ENCODE measurements around the gene LRP1B. TPM values are rescaled to one million over a fixed set of nuclear protein-coding genes. Genes with fewer than 3 reads are reported as not detected.
"Not testable (repeated sequence)": the region's sequence is repeated elsewhere in the genome, so short reads cannot be mapped to it uniquely, and the experiment has no call there.

Gene LRP1B
- total RNA-seq, 2 experiments from 2014 or later = not detected

DNA sequence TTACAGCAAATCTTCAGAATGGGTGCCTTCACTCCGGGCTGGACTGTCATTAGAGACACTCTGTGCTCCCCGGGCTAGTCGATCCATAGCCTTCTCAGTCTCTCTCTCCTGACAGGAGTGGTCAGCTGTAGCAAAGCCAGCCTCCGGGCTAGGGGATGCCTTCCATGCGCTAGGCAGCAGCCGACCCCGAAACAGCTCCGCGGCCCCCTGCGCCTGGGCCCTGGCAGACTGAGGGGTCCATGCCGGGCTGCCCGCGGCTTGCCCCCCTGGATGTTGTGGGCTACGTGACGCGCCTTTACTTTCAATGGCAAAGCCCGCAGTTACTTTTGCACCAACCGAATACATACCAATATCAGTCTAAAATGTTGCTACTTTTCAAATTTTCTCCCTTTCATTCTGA lies 1447.2 kb downstream of the LRP1B start:
- H3K9me3 Mint-ChIP-seq (ENCODE audit: insufficient read depth) = no peaks in the 10 kb centered on the region
- ChIA-PET CTCF (no interaction called here), POLR2A (no interaction called here)
- no peak overlapping the region for H3K4me3 Mint-ChIP-seq
- DNase-seq = no peak
- H3K27ac Mint-ChIP-seq = no peak overlapping the region
- no peaks in the 10 kb centered on the region for H3K4me1 Mint-ChIP-seq (ENCODE audit: low read depth)
- H3K27me3 Mint-ChIP-seq (ENCODE audit: low read depth) = no peaks in the 10 kb centered on the region
- no peaks in the 10 kb centered on the region for H3K36me3 Mint-ChIP-seq (ENCODE audit: low read depth)
- no peak for ATAC-seq

DNA sequence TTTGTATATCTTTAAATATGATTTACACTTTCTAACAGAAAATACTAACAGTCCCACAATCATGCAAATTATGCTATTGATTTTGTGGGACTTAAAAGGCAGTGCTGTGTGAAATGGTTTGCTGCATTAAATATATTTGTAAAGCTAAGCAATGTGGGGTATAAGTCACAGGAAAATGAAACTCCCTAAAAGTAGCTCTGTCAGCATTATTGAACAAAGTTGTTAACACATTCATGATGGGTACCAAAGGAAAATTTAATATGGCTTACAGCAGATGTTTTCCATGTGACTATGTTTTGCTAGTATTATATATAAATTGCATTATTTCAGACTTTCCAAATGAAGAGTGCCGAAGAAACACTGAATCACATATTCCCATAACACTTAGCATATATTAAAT lies 1450.0 kb downstream of the LRP1B start:
- H3K4me3 Mint-ChIP-seq = no peak overlapping the region
- DNase-seq (no peak), ATAC-seq (no peak)
- no peaks in the 10 kb centered on the region for H3K27me3 Mint-ChIP-seq (ENCODE audit: low read depth)
- H3K36me3 Mint-ChIP-seq (ENCODE audit: low read depth) = no peaks in the 10 kb centered on the region
- H3K9me3 Mint-ChIP-seq (ENCODE audit: insufficient read depth) = peaks cover 6% of the 10 kb centered on the region
- CTCF ChIA-PET = no interaction called here
- no peak overlapping the region for H3K27ac Mint-ChIP-seq
- POLR2A ChIA-PET = no interaction called here
- no peaks in the 10 kb centered on the region for H3K4me1 Mint-ChIP-seq (ENCODE audit: low read depth)

DNA sequence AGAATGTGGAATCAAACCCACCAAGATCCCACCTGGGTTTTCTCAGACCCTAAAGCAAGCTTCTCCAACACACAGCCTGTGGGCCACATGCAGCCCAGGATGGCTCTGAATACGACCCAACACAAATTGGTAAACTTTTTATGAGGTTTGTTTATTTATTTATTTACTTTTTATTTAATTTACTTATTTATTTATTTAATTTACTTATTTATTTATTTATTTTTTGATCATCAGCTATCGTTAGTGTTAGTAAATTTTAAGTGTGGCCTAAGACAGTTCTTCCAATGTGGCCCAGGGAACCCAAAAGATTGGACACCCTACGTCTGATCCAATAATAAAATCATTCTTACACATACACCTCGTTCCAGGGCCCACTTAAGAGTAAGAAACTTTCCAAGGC lies 1451.1 kb downstream of the LRP1B start:
- DNase-seq (no peak), ATAC-seq (no peak)
- no peak overlapping the region for H3K4me3 Mint-ChIP-seq
- peaks cover 6% of the 10 kb centered on the region for H3K9me3 Mint-ChIP-seq (ENCODE audit: insufficient read depth)
- no peaks in the 10 kb centered on the region for H3K4me1 Mint-ChIP-seq (ENCODE audit: low read depth)
- H3K27ac Mint-ChIP-seq = no peak overlapping the region
- ChIA-PET CTCF (no interaction called here), POLR2A (no interaction called here)
- H3K27me3 Mint-ChIP-seq (ENCODE audit: low read depth) = no peaks in the 10 kb centered on the region
- H3K36me3 Mint-ChIP-seq (ENCODE audit: low read depth) = no peaks in the 10 kb centered on the region

- ChIA-PET POLR2A (no interaction called here), CTCF (no interaction called here)
- Mint-ChIP-seq H3K4me1 (ENCODE audit: low read depth) (no peaks in the 10 kb centered on the region), H3K4me3 (no peak overlapping the region), H3K9me3 (ENCODE audit: insufficient read depth) (peaks cover 17% of the 10 kb centered on the region), H3K27ac (no peak overlapping the region), H3K27me3 (ENCODE audit: low read depth) (no peaks in the 10 kb centered on the region), H3K36me3 (ENCODE audit: low read depth) (no peaks in the 10 kb centered on the region)
- ATAC-seq = no peak
- DNase-seq = no peak
Observed at GRCh38 chr2:140669911-140670310, 1460.9 kb downstream of the LRP1B start.

GRCh38 chr2:140667203-140667602 lies 1463.6 kb downstream of the LRP1B start:
- peaks cover 7% of the 10 kb centered on the region for H3K9me3 Mint-ChIP-seq (ENCODE audit: insufficient read depth)
- H3K4me3 Mint-ChIP-seq = no peak overlapping the region
- ChIA-PET CTCF (no interaction called here), POLR2A (no interaction called here)
- ATAC-seq (no peak), DNase-seq (no peak)
- no peaks in the 10 kb centered on the region for H3K4me1 Mint-ChIP-seq (ENCODE audit: low read depth)
- H3K27ac Mint-ChIP-seq = no peak overlapping the region
- H3K36me3 Mint-ChIP-seq (ENCODE audit: low read depth) = no peaks in the 10 kb centered on the region
- no peaks in the 10 kb centered on the region for H3K27me3 Mint-ChIP-seq (ENCODE audit: low read depth)

DNA sequence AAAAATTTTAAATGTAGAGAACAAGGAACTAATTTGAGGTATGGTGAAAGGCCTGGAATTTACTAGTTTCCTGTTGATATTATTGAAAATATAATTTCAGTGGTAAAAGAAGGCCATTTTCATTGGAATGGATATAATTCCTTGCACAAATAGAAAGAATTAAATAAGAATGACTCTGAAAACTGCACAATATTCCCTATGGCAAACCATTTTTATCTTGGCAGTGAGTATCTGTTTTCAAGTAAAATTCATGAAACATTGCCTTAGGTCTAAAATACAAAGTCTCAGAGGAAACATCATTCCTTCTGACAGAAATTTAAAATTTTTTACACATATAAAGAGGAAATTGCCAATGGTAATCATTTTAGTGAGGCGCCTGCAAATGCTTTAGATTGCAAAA lies 1468.3 kb downstream of the LRP1B start:
- no peaks in the 10 kb centered on the region for H3K9me3 Mint-ChIP-seq (ENCODE audit: insufficient read depth)
- ChIA-PET CTCF (no interaction called here), POLR2A (no interaction called here)
- H3K27me3 Mint-ChIP-seq (ENCODE audit: low read depth) = no peaks in the 10 kb centered on the region
- ATAC-seq (no peak), DNase-seq (no peak)
- no peaks in the 10 kb centered on the region for H3K4me1 Mint-ChIP-seq (ENCODE audit: low read depth)
- no peak overlapping the region for H3K27ac Mint-ChIP-seq
- H3K4me3 Mint-ChIP-seq = no peak overlapping the region
- no peaks in the 10 kb centered on the region for H3K36me3 Mint-ChIP-seq (ENCODE audit: low read depth)

DNA sequence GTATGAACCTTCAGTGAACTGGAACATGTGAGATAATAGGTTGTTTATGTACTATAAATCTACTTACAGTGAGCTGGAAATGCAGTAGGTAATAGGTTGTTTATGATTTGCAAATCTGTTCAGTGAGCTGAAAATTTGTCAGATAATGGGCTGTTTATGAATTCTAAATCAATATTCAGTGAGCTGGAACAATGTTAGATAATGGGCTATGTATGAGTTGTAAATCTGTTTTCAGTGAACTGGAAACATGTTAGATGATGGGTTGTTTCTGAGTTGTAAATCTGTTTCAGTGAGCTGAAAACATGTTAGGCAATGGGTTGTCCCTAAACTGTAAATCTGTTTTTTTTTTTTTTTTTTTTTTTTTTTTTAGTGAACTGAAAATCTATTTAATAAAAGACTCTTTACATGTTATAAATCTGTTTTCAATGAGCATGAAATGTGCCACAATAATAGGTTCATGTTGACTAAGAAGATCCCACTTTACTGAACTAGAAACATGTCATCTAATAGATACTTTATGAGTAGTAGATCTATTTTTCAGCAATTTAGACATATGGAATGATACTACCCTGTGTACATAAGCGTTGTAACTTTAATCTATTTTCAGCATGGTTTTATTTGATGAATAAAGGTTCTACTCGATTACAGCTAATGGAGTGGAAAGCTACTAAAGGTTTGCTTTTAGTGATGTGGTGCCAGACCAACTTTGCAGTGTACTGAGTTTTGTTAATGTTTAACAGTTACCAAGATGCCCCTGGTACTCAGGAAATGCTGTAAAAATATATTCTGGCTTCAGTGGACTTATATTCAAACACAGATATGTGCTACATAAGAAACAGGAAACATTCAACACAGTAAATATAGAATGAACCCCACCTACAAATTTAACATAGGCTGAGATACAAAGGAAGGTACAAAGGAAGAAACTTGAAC lies 1471.8 kb downstream of the LRP1B start:
- no peaks in the 10 kb centered on the region for H3K36me3 Mint-ChIP-seq (ENCODE audit: low read depth)
- ATAC-seq (no peak), DNase-seq (no peak)
- no peak overlapping the region for H3K27ac Mint-ChIP-seq
- no peaks in the 10 kb centered on the region for H3K27me3 Mint-ChIP-seq (ENCODE audit: low read depth)
- ChIA-PET CTCF (no interaction called here), POLR2A (no interaction called here)
- no peak overlapping the region for H3K4me3 Mint-ChIP-seq
- H3K9me3 Mint-ChIP-seq (ENCODE audit: insufficient read depth) = peaks cover 4% of the 10 kb centered on the region
- no peaks in the 10 kb centered on the region for H3K4me1 Mint-ChIP-seq (ENCODE audit: low read depth)

GRCh38 chr2:140657657-140658056 lies 1473.2 kb downstream of the LRP1B start:
- no peaks in the 10 kb centered on the region for H3K4me1 Mint-ChIP-seq (ENCODE audit: low read depth)
- DNase-seq (no peak), ATAC-seq (no peak)
- ChIA-PET CTCF (no interaction called here), POLR2A (no interaction called here)
- no peak overlapping the region for H3K4me3 Mint-ChIP-seq
- H3K36me3 Mint-ChIP-seq (ENCODE audit: low read depth) = no peaks in the 10 kb centered on the region
- no peaks in the 10 kb centered on the region for H3K27me3 Mint-ChIP-seq (ENCODE audit: low read depth)
- H3K9me3 Mint-ChIP-seq (ENCODE audit: insufficient read depth) = peaks cover 4% of the 10 kb centered on the region
- no peak overlapping the region for H3K27ac Mint-ChIP-seq

DNA sequence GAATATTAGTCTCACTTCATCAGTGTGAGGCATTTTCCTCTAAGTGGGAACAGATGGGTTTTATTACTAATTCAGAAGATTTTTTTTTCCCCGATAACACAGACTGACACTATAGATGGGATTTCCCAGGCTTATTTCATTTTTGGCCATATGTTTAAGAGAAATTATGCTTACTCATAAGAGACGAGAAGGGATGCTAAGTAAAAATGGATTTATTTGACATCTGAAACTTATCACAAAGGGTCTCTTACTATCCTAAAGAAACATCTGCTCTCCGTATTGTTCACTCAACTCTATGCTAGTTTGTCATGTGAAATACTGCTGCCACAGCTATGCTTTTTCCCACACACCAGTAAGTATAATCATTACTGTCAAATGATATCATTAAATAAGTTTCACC lies 1476.3 kb downstream of the LRP1B start:
- Mint-ChIP-seq H3K36me3 (ENCODE audit: low read depth) (no peaks in the 10 kb centered on the region), H3K27me3 (ENCODE audit: low read depth) (no peaks in the 10 kb centered on the region), H3K4me3 (no peak overlapping the region), H3K27ac (no peak overlapping the region), H3K4me1 (ENCODE audit: low read depth) (no peaks in the 10 kb centered on the region), H3K9me3 (ENCODE audit: insufficient read depth) (peaks cover 4% of the 10 kb centered on the region)
- no peak for DNase-seq
- no peak for ATAC-seq
- ChIA-PET CTCF (no interaction called here), POLR2A (no interaction called here)

GRCh38 chr2:140650825-140651224 lies 1480.0 kb downstream of the LRP1B start:
- Mint-ChIP-seq H3K4me1 (ENCODE audit: low read depth) (no peaks in the 10 kb centered on the region), H3K4me3 (no peak overlapping the region), H3K27ac (no peak overlapping the region), H3K36me3 (ENCODE audit: low read depth) (no peaks in the 10 kb centered on the region), H3K9me3 (ENCODE audit: insufficient read depth) (peaks cover 5% of the 10 kb centered on the region), H3K27me3 (ENCODE audit: low read depth) (no peaks in the 10 kb centered on the region)
- ATAC-seq (no peak), DNase-seq (no peak)
- ChIA-PET CTCF (no interaction called here), POLR2A (no interaction called here)

GRCh38 chr2:140650134-140650533 lies 1480.7 kb downstream of the LRP1B start:
- POLR2A ChIA-PET; H3K36me3 Mint-ChIP-seq (ENCODE audit: low read depth); CTCF ChIA-PET; H3K27ac Mint-ChIP-seq; ATAC-seq; H3K27me3 Mint-ChIP-seq (ENCODE audit: low read depth); H3K9me3 Mint-ChIP-seq (ENCODE audit: insufficient read depth); H3K4me3 Mint-ChIP-seq; DNase-seq; H3K4me1 Mint-ChIP-seq (ENCODE audit: low read depth): not testable (repeated sequence)

- no peak for ATAC-seq
- H3K36me3 Mint-ChIP-seq (ENCODE audit: low read depth) = no peaks in the 10 kb centered on the region
- ChIA-PET CTCF (no interaction called here), POLR2A (no interaction called here)
- no peak overlapping the region for H3K4me3 Mint-ChIP-seq
- peaks cover 5% of the 10 kb centered on the region for H3K9me3 Mint-ChIP-seq (ENCODE audit: insufficient read depth)
- no peak overlapping the region for H3K27ac Mint-ChIP-seq
- no peaks in the 10 kb centered on the region for H3K27me3 Mint-ChIP-seq (ENCODE audit: low read depth)
- DNase-seq = no peak
- no peaks in the 10 kb centered on the region for H3K4me1 Mint-ChIP-seq (ENCODE audit: low read depth)
Observed at GRCh38 chr2:140648393-140648792, 1482.4 kb downstream of the LRP1B start.

DNA sequence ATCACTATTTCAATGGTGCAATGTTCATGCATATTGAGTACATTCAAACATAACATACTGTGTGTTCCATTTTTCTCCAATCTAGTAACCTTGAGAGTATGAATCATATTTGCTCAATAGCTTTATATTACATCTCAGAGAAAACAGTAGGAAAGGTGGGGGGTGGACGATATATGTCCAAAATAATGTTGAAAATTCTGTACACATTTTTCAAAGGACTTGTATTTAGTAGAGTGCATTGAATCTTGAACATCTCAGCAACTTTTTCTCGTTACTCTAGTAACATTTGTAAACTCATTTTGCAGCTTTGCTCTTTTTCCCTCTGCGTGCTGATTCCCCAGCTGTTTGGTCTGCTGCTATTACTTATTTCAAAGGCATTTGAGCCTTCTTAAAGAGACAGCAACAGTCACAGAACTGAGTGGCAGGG lies 1487.0 kb downstream of the LRP1B start:
- Mint-ChIP-seq H3K36me3 (ENCODE audit: low read depth) (no peaks in the 10 kb centered on the region), H3K4me1 (ENCODE audit: low read depth) (no peaks in the 10 kb centered on the region), H3K4me3 (no peak overlapping the region), H3K9me3 (ENCODE audit: insufficient read depth) (peaks cover 9% of the 10 kb centered on the region), H3K27me3 (ENCODE audit: low read depth) (no peaks in the 10 kb centered on the region), H3K27ac (no peak overlapping the region)
- CTCF ChIA-PET = no interaction called here
- POLR2A ChIA-PET = no interaction called here
- no peak for ATAC-seq
- no peak for DNase-seq

Data from activated CD8-positive, alpha-beta T cell treated with anti-CD3 and anti-CD28 coated beads, Interleukin-2, amount 10 ng/mL, durations not matched to agents 7 days and 5 days (primary cell).